A673 (cell line): ENCODE results near the gene VSIR. TPM values are rescaled to one million over a fixed set of nuclear protein-coding genes. Genes with fewer than 3 reads are reported as not detected.

Experiments
- BruUV-seq: library from RNA; stranded (reverse); fragments of 400-500 nt; replicated peaks from 2 replicates; lab custom pipeline; 2021; lab: Mats Ljungman, UMichigan
- CTCF ChIA-PET: fragments of 300-600 bp; sonication (Branson Sonifier 250); formaldehyde crosslinking; loops from one replicate; lab custom pipeline; 2022; ENCODE audit warnings: antibody characterized with exemption; lab: Charles Lee
- POLR2A ChIA-PET: fragments of 300-600 bp; sonication (Branson Sonifier 250); formaldehyde crosslinking; loops from one replicate; lab custom pipeline; 2022; ENCODE audit warnings: antibody characterized with exemption; ENCODE audit not compliant: low non-redundant PET; lab: Charles Lee
- DNase-seq: peaks from one replicate; pipeline ENCODE4 v3.0.0-alpha.2; 2015; ENCODE audit warnings: low spot score
- H3K27ac ChIP-seq: fragments of 200-600 bp; sonication (generic); 2 replicates; pipeline ENCODE4 v1.5.1; 2016; ENCODE audit warnings: mixed run types, low read depth, mild to moderate bottlenecking, mixed read lengths, antibody characterized with exemption, low read length; ENCODE audit not compliant: poor library complexity, severe bottlenecking
- H3K27me3 ChIP-seq: fragments of 200-600 bp; sonication (generic); replicated peaks from 2 replicates; pipeline ENCODE4 v1.6.1; 2017; ENCODE audit warnings: mixed run types, low read depth, mild to moderate bottlenecking, mixed read lengths, antibody characterized with exemption, low read length; ENCODE audit not compliant: insufficient read depth, poor library complexity
- H3K36me3 ChIP-seq: fragments of 200-600 bp; sonication (generic); 2 replicates; pipeline ENCODE4 v1.6.1; 2016; ENCODE audit warnings: mixed run types, mild to moderate bottlenecking, mixed read lengths, antibody characterized with exemption, low read length; ENCODE audit not compliant: insufficient read depth, poor library complexity, severe bottlenecking
- H3K4me1 ChIP-seq: fragments of 200-600 bp; sonication (generic); 2 replicates; pipeline ENCODE4 v1.6.1; 2017; ENCODE audit warnings: mixed run types, mild to moderate bottlenecking, mixed read lengths, antibody characterized with exemption, low read length; ENCODE audit not compliant: insufficient read depth, poor library complexity, severe bottlenecking
- H3K4me3 ChIP-seq: fragments of 200-600 bp; sonication (generic); 2 replicates; pipeline ENCODE4 v1.5.1; 2016; ENCODE audit warnings: low read depth, mixed run types, mild to moderate bottlenecking, mixed read lengths, low read length; ENCODE audit not compliant: poor library complexity, severe bottlenecking
- H3K9me3 ChIP-seq: fragments of 200-600 bp; sonication (generic); 2 replicates; pipeline ENCODE4 v1.6.1; 2016; ENCODE audit warnings: mixed run types, low read depth, mild to moderate bottlenecking, mixed read lengths, antibody characterized with exemption, low read length; ENCODE audit not compliant: poor library complexity, severe bottlenecking
- CTCF ChIP-seq: fragments of 300-800, 200-600 bp; sonication (generic); conservative IDR thresholded peaks from 2 replicates; pipeline ENCODE4 v1.5.1; 2017; ENCODE audit warnings: low read depth, mild to moderate bottlenecking, antibody characterized with exemption, low read length, moderate library complexity, mixed read lengths
- EZH2 ChIP-seq: fragments of 200-600 bp; sonication (generic); IDR thresholded peaks from 2 replicates; pipeline ENCODE4 v1.6.1; 2017; ENCODE audit warnings: borderline replicate concordance, low read depth, mild to moderate bottlenecking, mixed read lengths, antibody characterized with exemption, low read length; ENCODE audit not compliant: poor library complexity, severe bottlenecking
- intact Hi-C: fragments of 100-400 bp; cut with micrococcal nuclease; formaldehyde crosslinking; loops from one replicate; pipeline ENCODE4 v1.10.0; 2022; ENCODE audit not compliant: unreplicated experiment
- total RNA-seq: library from RNA; stranded (reverse); gene quantifications from 2 replicates; pipeline ENCODE4 v1.2.3, GENCODE V29; 2021

The VSIR gene
- total RNA-seq, 1 experiment from 2014 or later = not detected

- TF ChIP-seq CTCF = no peak
- no peak for TF ChIP-seq EZH2
- no peak overlapping the region for H3K4me3 ChIP-seq
- H3K4me1 ChIP-seq = no peaks in the 10 kb centered on the region
- H3K9me3 ChIP-seq = no peaks in the 10 kb centered on the region
- POLR2A ChIA-PET = no interaction called here
- intact Hi-C loops = no loop called here
- H3K27ac ChIP-seq = no peak overlapping the region
- no peaks in the 10 kb centered on the region for H3K27me3 ChIP-seq
- no peaks in the 10 kb centered on the region for H3K36me3 ChIP-seq
- BruUV-seq = no TSS peak
- DNase-seq = no peak
- CTCF ChIA-PET = no interaction called here
Observed at GRCh38 chr10:71774916-71775702, 1.8 kb upstream of the VSIR start.

- Histone ChIP-seq H3K4me1 (no peaks in the 10 kb centered on the region), H3K27me3 (no peaks in the 10 kb centered on the region), H3K27ac (no peak overlapping the region), H3K4me3 (peak overlapping the region; percentile 40), H3K9me3 (no peaks in the 10 kb centered on the region), H3K36me3 (no peaks in the 10 kb centered on the region)
- DNase-seq = no peak
- ChIA-PET CTCF (interaction anchor here (0.7 to 1.1 kb wide), 2 partner anchors 278 to 454 kb away, joined by 3 to 4 read pairs; partner anchors contain the start of gene SLC29A3), POLR2A (no interaction called here)
- intact Hi-C loops = no loop called here
- TF ChIP-seq CTCF = no peak
- TF ChIP-seq EZH2 = no peak
- BruUV-seq = no TSS peak
Observed at GRCh38 chr10:71772832-71773220, 494 bp downstream of the VSIR start.

- no peak overlapping the region for H3K27ac ChIP-seq
- H3K4me3 ChIP-seq = no peak overlapping the region
- H3K4me1 ChIP-seq = no peaks in the 10 kb centered on the region
Observed at GRCh38 chr10:71771821-71772617, 1.3 kb downstream of the VSIR start.

More at GRCh38 chr10:71771821-71772617, 1.3 kb downstream of the VSIR start:
- no peaks in the 10 kb centered on the region for H3K9me3 ChIP-seq
- DNase-seq = peak; percentile 41
- intact Hi-C loops = no loop called here
- no TSS peak for BruUV-seq
- no peaks in the 10 kb centered on the region for H3K36me3 ChIP-seq
- POLR2A ChIA-PET = no interaction called here
- H3K27me3 ChIP-seq = no peaks in the 10 kb centered on the region
- CTCF ChIA-PET = interaction anchor here (0.8 kb wide), 1 partner anchor 125 kb away, joined by 3 read pairs; no protein-coding TSS in a partner anchor
- no peak for TF ChIP-seq EZH2
- TF ChIP-seq CTCF = no peak
